ENCODE measurements around the gene FANCI.
A peak's percentile ranks its signal among the peaks of the same experiment; 100 is the strongest.

The FANCI gene

GRCh38 chr15:89243691-89244573, at the start of gene FANCI:
Gene FANCI (plus strand): TSS chr15:89243979. CDS start chr15:89247648, 3,669 bp downstream.
- peak; percentile 95 for DNase-seq

- DNase-seq = no peak
Measured at GRCh38 chr15:89194608-89195007, 49.2 kb upstream of the FANCI start.

GRCh38 chr15:89195836-89196235, 47.9 kb upstream of the FANCI start:
- DNase-seq = no peak

GRCh38 chr15:89196241-89196640, 47.5 kb upstream of the FANCI start:
- DNase-seq = no peak

- peak; percentile 17 for DNase-seq
Measured at GRCh38 chr15:89196994-89197393, 46.8 kb upstream of the FANCI start.

GRCh38 chr15:89197503-89197971, 46.2 kb upstream of the FANCI start:
- DNase-seq = no peak

- no peak for DNase-seq
Measured at GRCh38 chr15:89198196-89198595, 45.6 kb upstream of the FANCI start.

GRCh38 chr15:89198934-89199333, 44.8 kb upstream of the FANCI start:
- DNase-seq = no peak

- no peak for DNase-seq
Measured at GRCh38 chr15:89199746-89200145, 44.0 kb upstream of the FANCI start.

- no peak for DNase-seq
Measured at GRCh38 chr15:89200182-89200581, 43.6 kb upstream of the FANCI start.

- DNase-seq = no peak
Measured at GRCh38 chr15:89201465-89202005, 42.2 kb upstream of the FANCI start.

- DNase-seq = no peak
Measured at GRCh38 chr15:89203705-89204273, 40.0 kb upstream of the FANCI start.

- DNase-seq = peak; percentile 10
Measured at GRCh38 chr15:89205991-89206585, 37.7 kb upstream of the FANCI start.

- DNase-seq = peak; percentile 72
Measured at GRCh38 chr15:89206908-89207331, 36.9 kb upstream of the FANCI start.

GRCh38 chr15:89208256-89208655, 35.5 kb upstream of the FANCI start:
- no peak for DNase-seq

- no peak for DNase-seq
Measured at GRCh38 chr15:89209057-89209456, 34.7 kb upstream of the FANCI start.

- DNase-seq = no peak
Measured at GRCh38 chr15:89211678-89212170, 32.1 kb upstream of the FANCI start.

GRCh38 chr15:89215627-89216026, 28.2 kb upstream of the FANCI start:
- DNase-seq = no peak

- DNase-seq = no peak
Measured at GRCh38 chr15:89217031-89217430, 26.7 kb upstream of the FANCI start.

- DNase-seq = no peak
Measured at GRCh38 chr15:89217686-89218376, 25.9 kb upstream of the FANCI start.

GRCh38 chr15:89218531-89218930, 25.2 kb upstream of the FANCI start:
- DNase-seq = no peak

GRCh38 chr15:89221543-89221942, 22.2 kb upstream of the FANCI start, which contains the start of gene RLBP1:
Gene RLBP1 (minus strand): TSS chr15:89221579. CDS start chr15:89218975, 2,604 bp downstream.
- no peak for DNase-seq

- DNase-seq = no peak
Measured at GRCh38 chr15:89225588-89225987, 18.2 kb upstream of the FANCI start.
